NCI-H526 (cell line): ENCODE data around the gene PRR18.
"Not testable (repeated sequence)": the region's sequence is repeated elsewhere in the genome, so short reads cannot be mapped to it uniquely, and the experiment has no call there.

Experiments
- DNase-seq, 2 experiments: peaks; one replicate each; lab custom pipeline; 2025; lab: John Stamatoyannopoulos, UW

The PRR18 gene, protein sequence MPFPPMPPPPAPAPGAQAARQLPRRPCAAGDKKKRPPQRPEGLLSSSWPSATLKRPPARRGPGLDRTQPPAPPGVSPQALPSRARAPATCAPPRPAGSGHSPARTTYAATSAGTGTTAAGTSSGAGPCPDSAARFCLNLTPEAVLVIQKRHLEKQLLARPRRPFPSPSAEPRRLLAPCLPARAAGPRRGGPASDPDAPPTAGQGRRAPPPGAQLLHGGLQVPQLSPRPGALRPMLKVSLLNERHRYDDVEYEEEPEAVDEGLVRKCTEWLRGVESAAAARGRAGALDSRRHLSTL

DNA sequence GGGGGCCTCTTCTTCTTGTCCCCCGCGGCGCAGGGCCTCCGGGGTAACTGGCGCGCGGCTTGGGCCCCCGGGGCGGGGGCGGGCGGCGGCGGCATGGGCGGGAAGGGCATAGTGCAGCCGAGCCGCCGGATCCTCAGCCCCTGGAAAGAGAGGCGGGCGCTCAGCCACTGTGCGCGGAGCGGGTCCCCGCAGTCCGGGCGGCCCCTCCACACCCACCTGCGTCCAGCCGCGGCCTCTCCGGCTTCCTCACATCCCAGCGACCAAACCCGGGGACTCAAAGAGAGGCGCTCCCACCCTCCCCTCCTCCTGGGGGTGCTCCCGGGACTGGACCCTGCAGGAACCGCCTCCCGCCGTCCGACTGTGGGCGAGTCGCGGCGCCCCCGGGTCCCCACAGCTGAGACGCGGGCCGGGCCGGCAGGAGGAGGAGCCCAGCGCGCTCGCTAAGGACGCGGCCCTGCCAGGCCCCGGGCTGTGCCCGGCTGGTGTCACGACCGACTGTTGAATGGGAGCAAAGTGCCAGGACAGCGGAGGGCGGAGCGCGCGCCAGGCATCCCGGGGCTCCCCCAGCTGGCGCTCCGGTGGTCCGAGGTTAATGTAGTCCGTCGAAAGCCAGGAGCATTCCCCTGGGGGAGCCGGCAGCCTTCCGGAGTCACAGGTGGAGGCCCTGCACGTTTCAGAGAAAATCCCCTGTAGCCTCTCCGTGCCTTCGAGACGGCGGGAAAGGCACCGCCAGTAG is at the start of gene PRR18:
Gene PRR18 (minus strand): TSS at position 360 of the 736 bp plus-strand sequence. CDS start 250 bp downstream, at position 110.
- DNase-seq, result no peak

DNA sequence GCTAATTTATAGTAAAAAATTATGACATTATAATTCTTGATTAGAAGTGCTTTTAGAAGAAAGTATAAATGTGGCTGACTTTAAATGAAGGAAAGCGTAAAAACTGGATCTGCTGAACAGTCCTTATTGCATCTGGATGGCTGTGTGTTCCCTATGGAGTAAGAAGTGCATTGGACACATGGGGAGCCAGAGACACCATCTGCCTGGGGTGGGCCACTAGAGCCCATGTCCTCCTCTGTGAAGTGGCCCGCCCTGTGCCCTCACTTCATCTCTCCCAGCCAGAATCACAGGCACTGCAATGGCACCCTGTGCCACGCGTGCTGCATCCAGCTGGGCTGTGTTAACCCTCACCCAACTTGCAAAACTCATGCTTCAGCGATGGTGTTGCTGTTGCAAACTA is 47.4 kb upstream of the PRR18 start:
- DNase-seq, result no peak

DNA sequence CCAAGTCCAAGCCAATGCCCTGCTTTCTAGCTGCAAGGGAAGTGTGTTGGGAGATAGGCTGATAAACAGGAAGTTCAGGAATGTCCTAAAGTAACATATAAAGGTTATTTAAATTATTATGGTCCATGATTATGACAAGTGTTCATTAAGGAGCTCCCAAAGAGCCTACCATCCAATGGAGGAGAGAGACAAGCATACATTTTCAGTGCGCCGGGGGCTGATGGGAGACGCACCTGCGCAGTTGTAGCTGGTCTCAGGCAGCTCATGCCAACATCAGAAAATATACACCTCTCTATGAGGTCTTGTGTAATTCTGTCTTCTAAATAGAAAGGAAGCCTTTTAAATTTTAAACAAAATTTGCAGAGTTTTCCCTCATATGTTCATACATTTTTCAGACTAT is 46.8 kb upstream of the PRR18 start:
- DNase-seq, result no peak

DNA sequence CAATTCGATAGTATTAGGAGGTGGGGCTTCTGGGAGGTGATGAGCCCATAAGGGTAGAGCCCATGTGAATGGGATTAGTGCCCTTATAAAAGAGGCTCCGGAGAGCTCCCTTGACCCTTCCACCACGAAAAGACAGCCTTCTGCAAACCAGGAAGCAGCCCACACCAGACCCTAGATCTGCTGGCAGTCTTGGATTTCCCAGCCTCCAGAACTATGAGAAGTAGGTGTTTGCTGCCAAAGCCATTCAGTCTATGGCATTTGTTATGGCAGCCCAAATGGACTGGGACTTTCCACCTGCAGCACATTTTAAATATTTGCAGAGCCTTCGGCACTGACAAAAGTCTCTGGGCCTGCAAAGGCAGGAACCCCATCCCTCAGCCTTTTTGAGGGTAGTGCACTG is 46.0 kb upstream of the PRR18 start:
- DNase-seq, result no peak

DNA sequence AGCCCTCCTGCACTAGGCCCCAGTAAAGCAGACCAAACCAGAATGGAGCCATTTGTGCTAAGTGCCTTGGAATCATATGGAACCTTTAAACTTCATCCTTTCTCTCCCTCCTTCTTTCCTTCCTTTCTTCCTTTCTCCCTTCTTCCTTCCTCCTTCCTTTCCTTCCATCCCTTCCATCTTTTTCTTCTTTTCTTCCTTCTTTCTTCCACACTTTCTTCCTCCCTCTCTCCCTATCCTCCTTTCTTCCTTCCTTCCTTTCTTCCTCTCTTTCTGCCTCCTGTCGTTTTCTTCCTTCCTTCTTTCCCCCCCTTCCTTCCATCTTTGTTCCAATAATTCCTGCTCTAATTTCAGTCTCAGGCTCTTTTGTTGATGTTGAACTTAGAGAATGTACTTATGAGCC is 45.3 kb upstream of the PRR18 start:
- no peak for DNase-seq

- DNase-seq, result no peak
These were observed 44.7 kb upstream of the PRR18 start for GRCh38 chr6:166352923-166353322.

- DNase-seq, result peak; percentile 15 to 22
These were observed 43.6 kb upstream of the PRR18 start for GRCh38 chr6:166351715-166352285.

DNA sequence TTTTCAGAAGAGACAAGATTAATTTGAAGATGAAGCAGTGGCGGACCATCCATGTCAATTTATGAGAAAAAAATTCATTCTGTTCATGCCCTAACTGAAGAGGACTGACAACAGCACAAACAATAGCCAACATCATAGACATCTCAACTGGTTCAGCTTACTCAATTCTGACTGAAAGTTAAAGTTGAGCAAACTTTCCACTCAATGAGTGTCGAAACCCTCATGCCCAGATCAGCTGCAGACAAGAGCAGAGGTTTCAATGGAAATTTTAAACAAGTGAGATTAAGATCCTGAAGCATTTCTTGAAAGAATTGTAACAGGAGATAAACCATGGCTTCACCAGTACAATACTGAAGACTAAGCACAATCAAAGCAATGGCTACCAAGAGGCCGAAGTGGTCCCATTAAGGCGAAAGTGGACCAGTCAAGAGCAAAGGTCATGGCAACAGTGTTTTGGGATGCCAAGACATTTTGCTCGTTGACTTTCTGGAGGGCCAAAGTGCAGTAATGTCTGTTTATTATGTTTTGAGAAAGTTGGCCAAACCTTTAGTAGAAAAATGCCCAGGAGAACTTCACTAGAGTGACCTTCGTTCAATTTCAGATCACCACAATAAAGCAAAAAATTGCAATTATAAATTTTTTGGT is 40.2 kb upstream of the PRR18 start:
- no peak for DNase-seq

DNA sequence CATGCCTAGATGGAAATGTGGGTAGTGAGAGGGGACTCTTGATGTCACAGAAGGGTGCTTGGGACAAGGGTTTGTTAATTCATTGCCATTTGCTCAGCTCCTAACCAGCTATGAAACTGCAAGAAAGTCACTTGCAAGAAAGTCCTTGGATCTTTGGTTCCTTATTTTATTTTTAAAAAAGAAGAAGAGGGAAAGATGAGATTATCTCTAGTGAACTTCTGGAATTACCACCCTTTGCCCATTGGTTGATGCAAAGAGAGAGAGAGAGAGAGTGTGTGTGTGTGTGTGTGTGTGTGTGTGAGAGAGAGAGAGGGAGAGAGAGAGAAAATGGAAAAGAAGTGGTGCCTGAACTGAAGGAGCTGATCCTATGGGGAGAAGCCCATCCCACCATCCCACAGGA is 38.8 kb upstream of the PRR18 start:
- no peak for DNase-seq

GRCh38 chr6:166346449-166346848 is 38.3 kb upstream of the PRR18 start:
- no peak for DNase-seq

DNA sequence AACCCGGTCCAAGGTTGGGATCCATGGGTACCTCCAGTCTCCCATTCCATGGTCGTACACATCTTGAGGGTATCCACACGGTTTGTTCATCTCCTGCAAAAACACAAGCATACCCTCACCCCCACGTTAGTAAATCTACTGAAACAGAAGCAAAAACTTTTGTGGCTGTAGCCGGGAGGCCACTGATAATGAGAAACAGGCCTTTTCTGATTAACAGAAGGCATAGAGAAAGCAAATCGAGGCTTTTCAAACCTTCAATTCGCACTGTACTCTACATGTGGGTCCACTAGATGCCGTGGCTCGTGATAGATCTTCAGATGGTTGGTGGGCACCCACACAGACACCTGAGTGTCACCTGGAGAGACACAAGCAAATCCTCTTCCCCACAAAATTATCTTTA is 37.5 kb upstream of the PRR18 start:
- DNase-seq, result not testable (repeated sequence)

GRCh38 chr6:166344921-166345320 is 36.7 kb upstream of the PRR18 start:
- not testable (repeated sequence) for DNase-seq

DNA sequence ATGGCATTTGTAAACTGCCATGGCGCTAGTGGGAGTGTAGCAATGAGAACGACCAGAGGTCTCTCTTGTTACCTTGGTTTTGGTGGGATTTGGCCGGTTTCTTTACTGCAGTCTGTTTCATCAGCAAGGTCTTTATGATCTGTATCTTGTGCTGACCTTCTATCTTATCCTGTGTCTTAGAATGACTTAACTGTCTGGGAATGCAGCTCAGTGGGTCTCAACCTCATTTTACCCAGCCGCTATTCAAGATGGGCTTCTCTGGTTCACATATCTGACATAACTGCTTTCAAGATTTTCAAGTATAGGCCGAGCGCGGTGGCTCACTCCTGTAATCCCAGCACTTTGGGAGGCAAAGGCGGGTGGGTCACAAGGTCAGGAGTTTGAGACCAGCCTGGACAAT is 36.0 kb upstream of the PRR18 start:
- no peak for DNase-seq

DNA sequence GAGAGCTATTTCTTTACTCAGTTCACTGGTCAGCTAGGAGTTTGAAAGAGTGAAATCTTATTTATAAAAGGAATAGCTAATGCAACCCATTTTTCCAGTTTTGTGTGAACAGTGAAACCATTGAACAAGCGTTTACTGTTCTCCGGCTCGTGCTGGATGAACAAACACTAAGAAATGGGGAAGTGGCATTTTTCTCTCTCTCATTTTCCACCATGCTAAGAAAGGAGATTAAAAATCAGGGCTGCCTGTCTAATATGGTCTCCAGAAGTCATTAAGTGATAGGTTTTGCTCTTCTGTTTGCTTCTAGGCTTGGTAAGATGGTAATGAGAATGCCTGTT is 34.9 kb upstream of the PRR18 start:
- no peak for DNase-seq

- peak; percentile 49 to 84 for DNase-seq
These were observed 34.4 kb upstream of the PRR18 start, which contains the start of gene SFT2D1 for GRCh38 chr6:166342349-166343149. Gene SFT2D1, minus strand, starts transcription at chr6:166342545. Its CDS starts 64 bp downstream, at chr6:166342481.

DNA sequence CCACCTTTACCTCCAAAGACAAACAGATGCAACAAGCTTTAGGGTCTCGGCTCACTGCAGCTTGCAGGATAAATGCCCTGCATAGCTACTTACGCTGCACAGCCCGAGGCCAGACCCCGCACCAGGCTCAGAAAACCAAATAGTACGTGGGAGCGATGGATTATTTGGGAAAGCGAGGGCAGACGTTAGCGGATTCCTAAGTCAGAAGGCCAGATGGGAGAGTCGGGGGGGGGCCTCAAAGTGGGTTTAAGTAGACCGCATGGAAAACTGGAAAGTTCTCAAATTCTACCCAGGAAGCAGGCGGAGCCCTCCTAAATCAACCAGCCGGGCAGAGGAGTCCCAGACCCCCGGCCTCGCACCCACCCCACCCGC is 33.8 kb upstream of the PRR18 start:
- peak in 1 of 2 experiments; percentile 5 for DNase-seq

DNA sequence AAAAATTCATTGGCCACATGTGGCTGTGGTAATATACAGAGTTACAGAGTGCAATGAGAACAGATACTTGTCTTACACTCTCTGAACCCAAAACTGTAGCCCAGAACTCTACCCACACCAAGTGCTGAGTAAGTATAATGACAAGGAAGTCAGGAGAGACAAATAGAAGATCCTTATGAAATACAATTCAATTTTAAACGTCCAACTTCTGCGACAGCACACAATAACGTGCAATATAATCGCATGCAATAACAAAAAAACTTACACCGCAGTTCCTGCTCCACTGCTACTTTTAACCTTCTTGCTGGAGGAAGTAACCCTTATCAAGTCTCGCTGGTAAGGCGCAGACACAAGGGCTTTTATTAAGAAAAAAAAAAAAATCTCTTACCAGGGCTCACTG is 33.3 kb upstream of the PRR18 start:
- DNase-seq, result no peak

- no peak for DNase-seq
These were observed 30.7 kb upstream of the PRR18 start for GRCh38 chr6:166338854-166339253.

- no peak for DNase-seq
These were observed 28.7 kb upstream of the PRR18 start for GRCh38 chr6:166336847-166337246.

DNA sequence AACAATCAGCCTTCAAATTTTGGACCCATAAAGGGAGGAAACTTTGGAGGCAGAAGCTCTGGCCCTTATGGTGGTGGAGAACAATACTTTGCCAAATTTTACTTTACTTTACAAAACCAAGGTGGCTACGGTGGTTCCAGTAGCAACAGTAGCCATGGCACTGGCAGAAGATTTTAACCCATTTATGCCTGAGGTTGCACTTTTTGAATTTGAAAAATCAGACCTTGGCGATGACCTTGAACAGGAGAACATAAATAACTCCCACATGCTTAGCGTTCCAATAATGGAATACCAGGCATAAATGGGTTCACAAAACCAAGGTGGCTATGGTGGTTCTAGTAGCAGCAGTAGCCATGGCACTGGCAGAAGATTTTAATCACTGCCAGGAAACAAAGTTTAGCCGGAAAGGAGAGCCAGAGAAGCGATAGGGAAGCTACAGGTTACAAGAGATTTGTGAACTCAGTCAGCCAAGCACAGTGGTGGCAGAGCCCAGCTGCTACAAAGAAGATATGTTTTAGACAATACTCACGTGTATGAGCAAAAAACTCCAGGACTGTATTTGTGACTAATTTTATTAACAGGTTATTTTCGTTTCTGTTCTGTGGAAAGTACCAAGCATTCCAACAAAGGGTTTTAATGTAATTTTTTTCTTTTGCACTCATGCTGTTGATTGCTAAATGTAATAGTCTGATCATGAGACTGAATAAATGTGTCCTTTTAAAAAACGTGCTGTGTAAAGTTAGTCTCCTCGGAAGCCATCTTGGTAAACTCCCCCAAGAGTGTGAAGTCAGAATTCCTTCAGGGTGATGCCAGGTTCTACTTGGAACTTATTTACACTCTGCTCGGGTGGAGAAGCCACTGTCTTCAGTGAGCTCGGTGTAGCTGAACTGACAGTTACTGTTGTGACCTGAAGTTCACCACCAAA is 27.4 kb upstream of the PRR18 start:
- no peak for DNase-seq

DNA sequence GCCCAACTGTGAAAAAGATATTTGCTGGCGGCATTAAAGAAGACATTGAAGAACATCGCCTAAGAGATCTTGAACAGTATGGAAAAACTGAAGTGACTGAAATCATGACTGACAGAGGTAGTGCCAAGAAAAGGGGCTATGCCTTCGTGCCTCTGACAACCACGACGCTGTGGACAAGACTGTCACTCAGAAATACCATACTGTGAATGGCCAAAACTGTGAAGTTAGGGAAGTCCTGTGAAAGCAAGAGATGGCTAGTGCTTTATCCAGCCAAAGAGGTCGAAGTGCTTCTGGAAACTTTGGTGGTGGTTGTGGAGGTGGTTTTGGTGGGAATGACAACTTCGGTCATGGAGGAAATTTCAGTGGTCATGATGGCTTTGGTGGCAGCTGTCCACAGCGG is 26.7 kb upstream of the PRR18 start:
- DNase-seq, result no peak
